Mucosa of descending colon (tissue), 3 donors: Measurements from ENCODE around the gene HHEX. TPM values are rescaled to one million over a fixed set of nuclear protein-coding genes. Genes with fewer than 3 reads are reported as not detected.

Source experiments
- ATAC-seq: fragments of 200-7000 bp; cut with Tn5 transposase; one replicate; pipeline ENCODE4 v1.9.1; 2020; ENCODE audit warnings: mild to moderate bottlenecking, moderate library complexity
- DNase-seq, 3 donors: peaks; one replicate each; pipeline ENCODE4 v3.0.0-alpha.2; 2020
- H3K36me3 ChIP-seq: fragments of 200-600 bp; one replicate; pipeline ENCODE4 v1.8.0; 2021; ENCODE audit warnings: low read depth, mild to moderate bottlenecking
- H3K4me1 ChIP-seq: fragments of 200-600 bp; one replicate; pipeline ENCODE4 v1.8.0; 2021; ENCODE audit warnings: low read depth, mild to moderate bottlenecking
- H3K4me3 ChIP-seq: fragments of 200-600 bp; one replicate; pipeline ENCODE4 v1.8.0; 2021; ENCODE audit warnings: mild to moderate bottlenecking
- H3K9me3 ChIP-seq: fragments of 200-600 bp; one replicate; pipeline ENCODE4 v1.8.0; 2021; ENCODE audit warnings: mild to moderate bottlenecking
- intact Hi-C, 2 donors: fragments of 100-400 bp; cut with DNase I in 1 of 2; cut with micrococcal nuclease in 1 of 2; formaldehyde crosslinking; loops; one replicate each; pipeline versions ENCODE4 v1.11.0 to v1.11.1; 2022; cut with DNase I, micrococcal nuclease
- total RNA-seq, 3 donors: library from RNA; stranded (reverse); fragmentation: NEBNext Ultra II Directional in 2 of 3; extraction: Animal tissue kit (Norgen Biotek cat#: 25700) in 2 of 3; gene quantifications; one replicate each; pipeline versions ENCODE4 v1.2.1 to v1.2.4, GENCODE V29; 2021 to 2023
- TF ChIP-seq, protein P1 (sequence below): fragments of 200-600 bp; IDR thresholded peaks from one replicate; pipeline ENCODE4 v1.8.0; 2022; ENCODE audit warnings: antibody characterized with exemption, mild to moderate bottlenecking
- donor health status: DM: no; HTN: no; CAD: no; lungs with moderate emphysema.
- donor health status: DM: no; HTN: no; CAD: no.
- donor health status: DM: no; HTN: yes; CAD: no.

Gene HHEX
- total RNA-seq, 3 donors from 2014 or later, result 3.5 to 8.8 (median 4.0) TPM

DNA sequence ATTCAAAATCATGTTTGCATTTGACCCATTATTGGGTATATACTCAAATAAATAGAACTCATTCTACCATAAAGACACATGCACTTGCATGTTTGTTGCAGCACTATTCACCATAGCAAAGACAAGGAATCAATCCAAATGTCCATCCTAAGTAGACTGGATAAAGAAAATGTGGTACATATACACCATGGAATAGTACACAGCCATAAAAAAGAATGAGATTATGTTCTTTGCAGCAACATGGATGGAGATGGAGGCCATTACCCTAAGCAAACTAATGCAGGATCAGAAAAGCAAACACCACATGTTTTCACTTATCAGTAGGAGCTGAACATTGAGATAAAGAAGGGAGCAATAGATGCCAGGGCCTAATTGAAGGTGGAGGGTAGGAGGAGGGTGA is 12.0 kb upstream of the HHEX start:
- no peak for DNase-seq
- no peak for ATAC-seq
- no peaks in the 10 kb centered on the region for H3K36me3 ChIP-seq
- TF ChIP-seq, protein P1, sequence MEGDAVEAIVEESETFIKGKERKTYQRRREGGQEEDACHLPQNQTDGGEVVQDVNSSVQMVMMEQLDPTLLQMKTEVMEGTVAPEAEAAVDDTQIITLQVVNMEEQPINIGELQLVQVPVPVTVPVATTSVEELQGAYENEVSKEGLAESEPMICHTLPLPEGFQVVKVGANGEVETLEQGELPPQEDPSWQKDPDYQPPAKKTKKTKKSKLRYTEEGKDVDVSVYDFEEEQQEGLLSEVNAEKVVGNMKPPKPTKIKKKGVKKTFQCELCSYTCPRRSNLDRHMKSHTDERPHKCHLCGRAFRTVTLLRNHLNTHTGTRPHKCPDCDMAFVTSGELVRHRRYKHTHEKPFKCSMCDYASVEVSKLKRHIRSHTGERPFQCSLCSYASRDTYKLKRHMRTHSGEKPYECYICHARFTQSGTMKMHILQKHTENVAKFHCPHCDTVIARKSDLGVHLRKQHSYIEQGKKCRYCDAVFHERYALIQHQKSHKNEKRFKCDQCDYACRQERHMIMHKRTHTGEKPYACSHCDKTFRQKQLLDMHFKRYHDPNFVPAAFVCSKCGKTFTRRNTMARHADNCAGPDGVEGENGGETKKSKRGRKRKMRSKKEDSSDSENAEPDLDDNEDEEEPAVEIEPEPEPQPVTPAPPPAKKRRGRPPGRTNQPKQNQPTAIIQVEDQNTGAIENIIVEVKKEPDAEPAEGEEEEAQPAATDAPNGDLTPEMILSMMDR, result no peak
- H3K4me1 ChIP-seq, result no peaks in the 10 kb centered on the region
- intact Hi-C loops, result no loop called here
- H3K4me3 ChIP-seq, result no peak overlapping the region
- no peaks in the 10 kb centered on the region for H3K9me3 ChIP-seq

DNA sequence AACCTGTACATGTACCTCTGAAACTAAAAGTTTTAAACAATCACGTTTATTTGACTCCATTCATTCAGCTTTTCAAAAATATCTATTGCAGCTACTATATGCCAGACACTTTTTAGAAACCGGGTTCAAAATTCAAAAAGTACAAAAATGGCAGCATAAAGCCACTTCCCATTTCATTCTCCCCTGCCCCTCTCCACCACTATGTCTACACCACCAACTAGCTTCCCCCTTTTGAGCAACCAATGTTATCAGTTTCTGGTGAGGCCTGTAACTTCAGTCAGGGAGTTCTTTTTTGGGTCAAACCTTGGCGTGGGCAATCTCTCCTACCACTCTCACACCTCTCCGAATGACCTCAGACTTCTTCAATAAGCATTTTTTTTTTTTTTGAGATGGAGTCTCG is 11.5 kb upstream of the HHEX start:
- intact Hi-C loops, result no loop called here
- ATAC-seq (no peak), DNase-seq (no peak)
- Histone ChIP-seq H3K9me3 (no peaks in the 10 kb centered on the region), H3K36me3 (no peaks in the 10 kb centered on the region), H3K4me3 (no peak overlapping the region), H3K4me1 (no peaks in the 10 kb centered on the region)
- TF ChIP-seq, protein P1, result no peak

DNA sequence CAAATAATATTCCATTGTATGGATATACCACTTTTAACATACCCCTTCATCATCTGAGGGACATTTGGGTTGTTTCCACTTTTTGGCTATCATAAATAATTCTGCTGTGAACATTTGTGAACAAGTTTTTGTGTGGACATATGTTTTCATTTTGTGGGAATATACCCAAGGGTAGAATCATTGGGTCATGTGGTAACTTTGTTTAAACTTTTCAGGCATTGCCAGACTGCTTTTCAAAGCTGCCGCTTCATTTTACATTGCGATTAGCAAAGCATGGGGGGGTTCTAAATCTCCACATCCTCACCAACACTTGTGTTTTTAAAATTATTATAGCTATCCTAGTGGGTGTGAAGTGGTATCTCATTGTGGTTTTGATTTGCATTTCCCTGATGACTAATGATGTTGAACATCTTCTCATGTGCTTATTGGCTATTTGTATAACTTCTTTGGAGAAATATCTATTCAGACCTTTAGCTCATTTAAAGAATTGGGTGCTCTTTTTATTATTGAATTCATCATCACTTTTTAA is 8.4 kb upstream of the HHEX start:
- TF ChIP-seq, protein P1, result no peak
- intact Hi-C loops, result no loop called here
- H3K4me3 ChIP-seq, result no peak overlapping the region
- no peaks in the 10 kb centered on the region for H3K9me3 ChIP-seq
- no peak for DNase-seq
- no peaks in the 10 kb centered on the region for H3K4me1 ChIP-seq
- H3K36me3 ChIP-seq, result no peaks in the 10 kb centered on the region
- no peak for ATAC-seq

DNA sequence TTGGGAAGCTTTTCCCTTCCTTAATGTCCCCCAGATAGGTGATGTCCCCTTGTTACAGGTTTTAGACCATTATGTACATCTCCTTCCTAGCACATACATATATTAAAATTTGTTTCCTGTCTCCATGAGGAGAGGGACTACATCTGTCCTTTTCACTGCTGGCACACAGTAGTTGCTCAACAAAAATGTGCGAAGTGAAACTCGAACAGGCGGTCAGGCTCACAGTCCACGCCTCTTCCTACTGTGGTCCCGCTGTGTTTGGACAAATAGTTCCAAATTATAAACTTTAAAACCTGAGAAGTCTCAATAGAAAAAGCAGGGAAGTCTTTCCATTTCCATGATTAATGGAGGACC is 1.2 kb upstream of the HHEX start:
- TF ChIP-seq, protein P1, result no peak
- DNase-seq (no peak), ATAC-seq (no peak)
- H3K4me1 ChIP-seq, result no peaks in the 10 kb centered on the region
- H3K36me3 ChIP-seq, result no peaks in the 10 kb centered on the region
- no peak overlapping the region for H3K4me3 ChIP-seq
- H3K9me3 ChIP-seq, result no peaks in the 10 kb centered on the region
- intact Hi-C loops, result no loop called here

DNA sequence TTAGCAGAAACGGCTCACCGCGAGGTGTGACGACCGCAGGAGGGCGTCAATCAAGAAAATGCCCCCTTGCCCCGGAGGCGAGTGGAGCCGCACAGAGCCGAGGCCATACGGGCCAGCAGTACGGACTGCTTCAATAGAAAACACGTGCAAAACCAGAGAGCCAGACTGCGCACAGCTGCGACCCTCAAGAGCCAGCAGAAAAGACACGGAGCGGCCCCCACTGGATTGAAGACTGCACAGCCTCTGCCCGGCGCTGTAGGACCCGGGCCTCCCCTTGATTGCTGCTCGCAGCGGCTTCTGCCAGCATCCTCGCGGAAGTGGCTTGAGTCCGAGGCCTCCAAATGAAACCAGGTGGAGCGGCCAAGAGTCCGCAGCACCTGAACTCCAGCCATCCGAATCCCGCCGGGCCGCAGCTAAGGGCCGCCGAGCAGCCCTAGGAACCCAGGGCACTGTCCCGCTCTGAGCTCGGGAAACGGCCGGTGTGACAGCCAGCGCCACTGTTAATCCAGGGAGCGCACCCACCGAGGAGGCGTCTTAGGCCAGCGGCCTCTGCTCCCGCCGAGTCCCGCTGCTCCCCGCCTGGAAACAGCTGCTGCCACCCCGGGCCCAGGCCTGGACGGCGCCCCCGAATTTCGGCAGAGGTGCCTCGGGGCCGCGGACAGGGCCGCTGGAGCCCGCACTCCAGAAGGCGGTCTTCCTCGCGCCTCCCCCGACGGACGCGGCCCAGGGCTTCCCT is 660 bp upstream of the HHEX start:
- intact Hi-C loops, result no loop called here
- DNase-seq (peak; percentile 33 to 69 (median 60)), ATAC-seq (peak; percentile 51)
- Histone ChIP-seq H3K9me3 (no peaks in the 10 kb centered on the region), H3K4me1 (no peaks in the 10 kb centered on the region), H3K4me3 (peak overlapping the region; percentile 10), H3K36me3 (no peaks in the 10 kb centered on the region)
- TF ChIP-seq, protein P1, result no peak
